Mammary epithelial cell (primary cell): ENCODE data around the gene LRRC8B.

Source experiments
- EZH2 ChIP-seq: IDR thresholded peaks from 2 replicates; pipeline ENCODE4 v1.6.1; 2012; ENCODE audit warnings: low read length, inconsistent platforms, borderline replicate concordance
- TF ChIP-seq, protein P1 (sequence below), 2 donors: IDR thresholded peaks in 1 of 2; conservative IDR thresholded peaks in 1 of 2; 2 replicates each; pipeline ENCODE4 v1.5.1; 2011 to 2012; ENCODE audit warnings: inconsistent platforms in 2 of 2, low read length in 2 of 2, mild to moderate bottlenecking in 2 of 2, control low read depth in 1 of 2, low read depth in 1 of 2; ENCODE audit not compliant: insufficient read depth in 1 of 2; ENCODE audit errors: extremely low read depth in 1 of 2

DNA sequence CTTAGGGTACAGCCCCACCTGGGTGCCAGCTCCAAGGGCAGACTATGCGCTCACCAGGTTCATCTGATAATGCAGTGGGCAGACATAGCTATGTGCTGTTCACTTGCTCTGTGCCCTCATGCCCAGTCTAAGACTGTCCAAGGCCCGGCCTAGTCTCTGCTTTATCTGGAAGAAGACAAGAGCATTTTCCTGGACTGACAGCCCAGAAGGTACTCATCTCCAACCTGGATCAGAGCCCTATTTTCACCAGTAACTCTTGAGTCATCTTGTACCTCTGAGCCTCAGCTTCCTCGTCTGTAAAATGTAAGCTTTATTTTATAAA, 79.7 kb downstream of the LRRC8B start:
- TF ChIP-seq, protein P1, sequence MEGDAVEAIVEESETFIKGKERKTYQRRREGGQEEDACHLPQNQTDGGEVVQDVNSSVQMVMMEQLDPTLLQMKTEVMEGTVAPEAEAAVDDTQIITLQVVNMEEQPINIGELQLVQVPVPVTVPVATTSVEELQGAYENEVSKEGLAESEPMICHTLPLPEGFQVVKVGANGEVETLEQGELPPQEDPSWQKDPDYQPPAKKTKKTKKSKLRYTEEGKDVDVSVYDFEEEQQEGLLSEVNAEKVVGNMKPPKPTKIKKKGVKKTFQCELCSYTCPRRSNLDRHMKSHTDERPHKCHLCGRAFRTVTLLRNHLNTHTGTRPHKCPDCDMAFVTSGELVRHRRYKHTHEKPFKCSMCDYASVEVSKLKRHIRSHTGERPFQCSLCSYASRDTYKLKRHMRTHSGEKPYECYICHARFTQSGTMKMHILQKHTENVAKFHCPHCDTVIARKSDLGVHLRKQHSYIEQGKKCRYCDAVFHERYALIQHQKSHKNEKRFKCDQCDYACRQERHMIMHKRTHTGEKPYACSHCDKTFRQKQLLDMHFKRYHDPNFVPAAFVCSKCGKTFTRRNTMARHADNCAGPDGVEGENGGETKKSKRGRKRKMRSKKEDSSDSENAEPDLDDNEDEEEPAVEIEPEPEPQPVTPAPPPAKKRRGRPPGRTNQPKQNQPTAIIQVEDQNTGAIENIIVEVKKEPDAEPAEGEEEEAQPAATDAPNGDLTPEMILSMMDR (conservative IDR thresholded peaks at IDR 0.05 in 1 of 2, IDR thresholded peaks at IDR 0.05 in 1 of 2; ENCODE audit: extremely low read depth in 1 of 2, insufficient read depth in 1 of 2, low read depth in 1 of 2, low read length in 2 of 2), result no peak
- no peak for TF ChIP-seq EZH2
